ENCODE results near the gene SMC5.

Gene SMC5

DNA sequence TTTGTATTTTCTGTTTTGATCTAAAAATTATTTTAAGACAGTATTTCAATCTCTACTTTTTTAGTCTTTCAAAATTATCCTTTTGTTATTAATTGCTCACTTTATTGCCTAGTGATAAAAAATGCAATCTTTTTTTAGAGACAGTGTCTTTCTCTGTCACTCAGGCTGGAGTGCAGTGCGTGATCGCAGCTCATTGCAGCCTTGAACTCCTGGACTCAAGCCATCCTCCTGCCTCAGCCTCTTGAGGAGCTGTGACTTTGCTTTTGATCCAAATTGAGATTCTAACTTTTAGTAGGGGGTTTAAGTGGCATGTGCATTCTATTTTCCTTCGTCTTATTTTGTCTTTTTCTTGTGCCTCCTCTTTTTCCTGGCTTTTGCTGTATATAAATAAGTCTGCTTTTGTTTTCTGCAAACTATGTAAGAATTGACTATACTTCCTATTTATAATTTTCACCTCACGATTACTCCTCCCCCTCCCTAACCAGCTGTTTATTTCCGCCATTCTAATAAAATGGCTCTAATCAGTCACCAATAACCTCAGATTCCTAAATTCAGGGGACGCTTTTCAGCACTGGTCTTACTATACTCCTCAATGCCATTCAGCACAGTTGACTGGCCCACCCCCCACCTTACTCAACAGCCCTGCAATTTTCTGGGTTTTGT lies 123.4 kb downstream of the SMC5 start:
- DNase-seq (ENCODE audit: insufficient read length, low spot score) (no peak), FAIRE-seq (no peak)
- TF ChIP-seq, protein P1, sequence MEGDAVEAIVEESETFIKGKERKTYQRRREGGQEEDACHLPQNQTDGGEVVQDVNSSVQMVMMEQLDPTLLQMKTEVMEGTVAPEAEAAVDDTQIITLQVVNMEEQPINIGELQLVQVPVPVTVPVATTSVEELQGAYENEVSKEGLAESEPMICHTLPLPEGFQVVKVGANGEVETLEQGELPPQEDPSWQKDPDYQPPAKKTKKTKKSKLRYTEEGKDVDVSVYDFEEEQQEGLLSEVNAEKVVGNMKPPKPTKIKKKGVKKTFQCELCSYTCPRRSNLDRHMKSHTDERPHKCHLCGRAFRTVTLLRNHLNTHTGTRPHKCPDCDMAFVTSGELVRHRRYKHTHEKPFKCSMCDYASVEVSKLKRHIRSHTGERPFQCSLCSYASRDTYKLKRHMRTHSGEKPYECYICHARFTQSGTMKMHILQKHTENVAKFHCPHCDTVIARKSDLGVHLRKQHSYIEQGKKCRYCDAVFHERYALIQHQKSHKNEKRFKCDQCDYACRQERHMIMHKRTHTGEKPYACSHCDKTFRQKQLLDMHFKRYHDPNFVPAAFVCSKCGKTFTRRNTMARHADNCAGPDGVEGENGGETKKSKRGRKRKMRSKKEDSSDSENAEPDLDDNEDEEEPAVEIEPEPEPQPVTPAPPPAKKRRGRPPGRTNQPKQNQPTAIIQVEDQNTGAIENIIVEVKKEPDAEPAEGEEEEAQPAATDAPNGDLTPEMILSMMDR (IDR thresholded peaks at IDR 0.05; ENCODE audit: insufficient read depth, missing control alignments) = no peak

DNA sequence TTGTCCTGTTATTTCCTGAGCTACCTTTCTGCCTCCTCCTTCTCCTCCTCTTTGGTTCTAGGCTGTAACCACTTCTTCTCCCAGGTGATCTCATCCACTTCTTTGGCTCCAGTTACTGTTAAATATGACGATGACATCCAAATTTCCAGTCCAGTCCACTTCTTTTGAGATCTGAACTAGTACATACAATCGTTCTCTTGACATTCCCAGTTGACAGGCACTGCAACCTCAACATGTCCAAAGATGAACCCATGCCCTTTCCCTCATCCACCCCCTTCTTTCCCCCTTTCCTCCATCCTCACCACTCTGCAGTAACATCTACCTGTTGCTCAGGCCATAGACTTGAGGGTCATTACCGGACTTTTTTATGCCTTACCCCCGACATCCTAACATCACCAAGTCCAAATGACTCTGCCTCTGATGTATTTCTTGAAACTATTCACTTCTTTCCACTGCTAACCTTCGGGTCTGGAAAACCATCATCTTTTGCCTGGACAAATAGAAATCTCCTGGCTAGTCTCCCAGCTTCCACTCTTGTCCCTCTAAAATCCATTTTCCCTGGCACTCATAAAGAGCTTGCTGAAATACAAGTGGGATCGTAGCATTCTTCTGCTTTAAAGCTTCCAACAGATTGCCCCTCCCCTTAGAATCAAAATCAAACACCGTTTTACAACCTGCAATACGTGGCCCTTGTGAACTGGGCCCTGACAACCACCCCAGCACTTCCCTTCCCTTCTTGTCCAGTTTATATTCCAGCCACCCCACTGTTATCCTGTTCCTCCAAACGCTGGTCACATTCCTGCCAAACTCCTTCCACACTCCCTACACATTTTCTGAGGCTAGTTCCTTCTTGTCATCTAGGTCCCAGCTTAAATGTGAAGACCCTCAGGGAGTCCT lies 124.2 kb downstream of the SMC5 start:
- TF ChIP-seq, protein P1 (IDR thresholded peaks at IDR 0.05; ENCODE audit: insufficient read depth, missing control alignments) = no peak
- no peak for FAIRE-seq
- DNase-seq (ENCODE audit: insufficient read length, low spot score) = no peak

- TF ChIP-seq, protein P1 (IDR thresholded peaks at IDR 0.05; ENCODE audit: insufficient read depth, missing control alignments) = no peak
- FAIRE-seq (no peak), DNase-seq (ENCODE audit: insufficient read length, low spot score) (no peak)
Observed at GRCh38 chr9:70385426-70385825, 126.6 kb downstream of the SMC5 start.

- DNase-seq (ENCODE audit: insufficient read length, low spot score) (no peak), FAIRE-seq (no peak)
- TF ChIP-seq, protein P1 (IDR thresholded peaks at IDR 0.05; ENCODE audit: insufficient read depth, missing control alignments) = no peak
Observed at GRCh38 chr9:70387663-70388062, 128.9 kb downstream of the SMC5 start.

- DNase-seq (ENCODE audit: insufficient read length, low spot score) = no peak
- FAIRE-seq = no peak
- TF ChIP-seq, protein P1 (IDR thresholded peaks at IDR 0.05; ENCODE audit: insufficient read depth, missing control alignments) = no peak
Observed at GRCh38 chr9:70389188-70389587, 130.4 kb downstream of the SMC5 start.

DNA sequence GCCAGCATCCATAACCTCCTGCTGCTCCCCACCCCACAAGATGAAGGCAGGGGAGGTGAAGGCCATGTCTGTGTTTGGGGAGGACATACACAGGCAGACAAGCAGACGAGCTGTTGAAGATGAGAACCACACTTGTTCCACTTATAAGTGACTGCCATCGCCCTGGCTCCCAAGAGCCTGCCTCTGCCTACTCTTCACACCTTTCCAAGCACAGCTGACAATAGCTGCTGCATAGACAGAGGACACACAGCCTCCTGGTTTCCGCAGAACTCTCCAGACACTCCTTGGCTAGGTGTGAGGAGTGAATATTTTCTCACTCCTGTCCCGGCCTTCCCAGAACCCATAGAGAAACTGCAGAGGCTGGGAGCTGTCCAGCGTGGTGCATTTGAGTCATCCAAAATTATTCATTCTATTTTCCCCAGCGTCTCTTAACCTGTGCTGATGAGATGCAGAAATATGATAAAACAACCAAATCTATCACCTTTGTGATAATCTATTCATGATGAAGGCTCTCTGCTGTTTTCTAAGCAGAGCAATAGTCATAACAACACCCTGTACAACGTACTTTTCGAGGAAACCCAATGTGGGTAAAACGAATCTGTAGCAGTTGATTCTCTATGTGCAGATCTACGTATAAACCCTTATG lies 131.0 kb downstream of the SMC5 start:
- DNase-seq (ENCODE audit: insufficient read length, low spot score) (no peak), FAIRE-seq (no peak)
- TF ChIP-seq, protein P1 (IDR thresholded peaks at IDR 0.05; ENCODE audit: insufficient read depth, missing control alignments) = no peak

All from D721Med (cell line).